Prostate gland (tissue), 2 donors: ENCODE data around the gene SCAP.

Experiments used
- POLR2A ChIP-seq: fragments of 450-650 bp; IDR thresholded peaks from one replicate; pipeline ENCODE4 v1.6.1; 2016; ENCODE audit warnings: antibody characterized with exemption, mild to moderate bottlenecking
- TF ChIP-seq, protein P1 (sequence below), 4 experiments: fragments of 200-600 bp in 2 of 4; fragments of 450-650 bp in 2 of 4; sonication (generic) in 2 of 4; IDR thresholded peaks; 1 replicate in 3 of 4; 2 replicates in 1 of 4; pipeline ENCODE4 v1.5.1; 2016 to 2019; ENCODE audit warnings: antibody characterized with exemption in 4 of 4, mild to moderate bottlenecking in 2 of 4, moderate library complexity in 2 of 4

DNA sequence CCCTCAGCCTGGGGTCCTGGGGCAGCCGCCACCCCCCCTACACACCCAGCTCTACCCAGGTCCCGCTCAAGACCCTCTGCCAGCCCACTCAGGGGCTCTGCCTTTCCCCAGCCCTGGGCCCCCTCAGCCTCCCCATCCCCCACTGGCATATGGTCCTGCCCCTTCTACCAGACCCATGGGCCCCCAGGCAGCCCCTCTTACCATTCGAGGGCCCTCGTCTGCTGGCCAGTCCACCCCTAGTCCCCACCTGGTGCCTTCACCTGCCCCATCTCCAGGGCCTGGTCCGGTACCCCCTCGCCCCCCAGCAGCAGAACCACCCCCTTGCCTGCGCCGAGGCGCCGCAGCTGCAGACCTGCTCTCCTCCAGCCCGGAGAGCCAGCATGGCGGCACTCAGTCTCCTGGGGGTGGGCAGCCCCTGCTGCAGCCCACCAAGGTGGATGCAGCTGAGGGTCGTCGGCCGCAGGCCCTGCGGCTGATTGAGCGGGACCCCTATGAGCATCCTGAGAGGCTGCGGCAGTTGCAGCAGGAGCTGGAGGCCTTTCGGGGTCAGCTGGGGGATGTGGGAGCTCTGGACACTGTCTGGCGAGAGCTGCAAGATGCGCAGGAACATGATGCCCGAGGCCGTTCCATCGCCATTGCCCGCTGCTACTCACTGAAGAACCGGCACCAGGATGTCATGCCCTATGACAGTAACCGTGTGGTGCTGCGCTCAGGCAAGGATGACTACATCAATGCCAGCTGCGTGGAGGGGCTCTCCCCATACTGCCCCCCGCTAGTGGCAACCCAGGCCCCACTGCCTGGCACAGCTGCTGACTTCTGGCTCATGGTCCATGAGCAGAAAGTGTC, 64.7 kb downstream of the SCAP start:
- TF ChIP-seq, protein P1, sequence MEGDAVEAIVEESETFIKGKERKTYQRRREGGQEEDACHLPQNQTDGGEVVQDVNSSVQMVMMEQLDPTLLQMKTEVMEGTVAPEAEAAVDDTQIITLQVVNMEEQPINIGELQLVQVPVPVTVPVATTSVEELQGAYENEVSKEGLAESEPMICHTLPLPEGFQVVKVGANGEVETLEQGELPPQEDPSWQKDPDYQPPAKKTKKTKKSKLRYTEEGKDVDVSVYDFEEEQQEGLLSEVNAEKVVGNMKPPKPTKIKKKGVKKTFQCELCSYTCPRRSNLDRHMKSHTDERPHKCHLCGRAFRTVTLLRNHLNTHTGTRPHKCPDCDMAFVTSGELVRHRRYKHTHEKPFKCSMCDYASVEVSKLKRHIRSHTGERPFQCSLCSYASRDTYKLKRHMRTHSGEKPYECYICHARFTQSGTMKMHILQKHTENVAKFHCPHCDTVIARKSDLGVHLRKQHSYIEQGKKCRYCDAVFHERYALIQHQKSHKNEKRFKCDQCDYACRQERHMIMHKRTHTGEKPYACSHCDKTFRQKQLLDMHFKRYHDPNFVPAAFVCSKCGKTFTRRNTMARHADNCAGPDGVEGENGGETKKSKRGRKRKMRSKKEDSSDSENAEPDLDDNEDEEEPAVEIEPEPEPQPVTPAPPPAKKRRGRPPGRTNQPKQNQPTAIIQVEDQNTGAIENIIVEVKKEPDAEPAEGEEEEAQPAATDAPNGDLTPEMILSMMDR (IDR thresholded peaks at IDR 0.05) = no peak
- TF ChIP-seq POLR2A = no peak
